GM21619 (cell line): ENCODE results near the gene OVCA2.
A peak's percentile ranks its signal among the peaks of the same experiment; 100 is the strongest.

ENCODE experiments used
- ATAC-seq: cut with Tn5 transposase; IDR thresholded peaks from one replicate; pipeline ENCODE4 v1.9.1; 2021; ENCODE audit not compliant: unreplicated experiment

The OVCA2 gene

DNA sequence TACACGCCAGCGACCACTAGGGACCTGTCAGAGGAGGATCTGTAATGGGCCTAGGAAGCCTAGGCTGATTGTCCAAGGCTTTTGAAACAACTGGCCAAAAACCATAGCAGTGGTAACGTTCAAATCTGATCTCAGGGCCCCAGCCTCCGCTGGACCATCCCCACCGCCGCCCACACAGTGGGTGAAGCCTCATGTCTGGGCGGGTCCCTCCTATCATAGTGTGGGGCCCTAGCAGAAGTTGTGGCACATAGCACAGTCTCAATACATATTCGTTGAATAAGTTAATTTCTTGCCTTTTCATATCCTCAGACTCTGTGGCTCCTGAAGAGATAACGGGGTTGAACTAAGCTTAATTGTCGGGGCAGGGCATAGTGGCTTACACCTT is 11.1 kb upstream of the OVCA2 start:
- ATAC-seq = no peak

DNA sequence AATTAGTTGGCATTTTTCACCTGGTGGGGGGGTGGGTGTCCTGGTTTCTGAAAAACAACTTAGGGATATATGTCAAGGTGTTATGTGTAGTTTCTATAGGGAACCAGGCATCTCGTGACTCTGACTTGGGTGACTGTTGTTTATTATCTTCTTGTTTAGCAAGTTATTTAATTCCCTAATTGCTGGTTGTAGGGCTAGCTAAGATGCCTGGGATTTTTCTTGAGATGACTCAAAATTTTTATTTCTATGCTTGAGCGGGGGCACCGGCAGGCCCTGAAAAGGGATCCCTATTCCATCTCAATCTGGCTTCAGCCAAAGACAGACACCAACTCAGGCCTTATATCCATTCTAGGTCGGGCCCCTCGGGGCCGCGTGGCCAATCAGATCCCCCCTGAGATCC is 8.7 kb upstream of the OVCA2 start:
- no peak for ATAC-seq

DNA sequence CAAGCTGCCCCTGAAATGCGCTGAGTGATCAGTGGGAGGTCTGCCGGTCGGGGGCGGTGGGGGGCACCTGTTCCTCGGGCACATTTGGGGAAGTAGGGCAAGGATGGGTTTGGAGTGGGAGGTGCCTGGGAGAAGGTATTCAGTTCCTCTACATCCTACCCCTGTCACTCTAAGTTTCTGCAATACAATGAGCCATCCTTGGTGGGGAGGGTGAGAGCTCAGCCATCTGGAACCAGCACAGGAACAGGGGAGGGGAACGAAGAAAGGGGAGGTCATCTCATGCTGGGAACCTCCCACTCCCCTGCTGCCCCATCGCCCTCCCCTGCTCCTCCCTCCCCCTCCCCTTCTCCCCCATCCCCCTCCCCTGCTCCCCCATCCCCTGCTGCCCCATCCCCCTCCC is 7.7 kb upstream of the OVCA2 start:
- no peak for ATAC-seq

DNA sequence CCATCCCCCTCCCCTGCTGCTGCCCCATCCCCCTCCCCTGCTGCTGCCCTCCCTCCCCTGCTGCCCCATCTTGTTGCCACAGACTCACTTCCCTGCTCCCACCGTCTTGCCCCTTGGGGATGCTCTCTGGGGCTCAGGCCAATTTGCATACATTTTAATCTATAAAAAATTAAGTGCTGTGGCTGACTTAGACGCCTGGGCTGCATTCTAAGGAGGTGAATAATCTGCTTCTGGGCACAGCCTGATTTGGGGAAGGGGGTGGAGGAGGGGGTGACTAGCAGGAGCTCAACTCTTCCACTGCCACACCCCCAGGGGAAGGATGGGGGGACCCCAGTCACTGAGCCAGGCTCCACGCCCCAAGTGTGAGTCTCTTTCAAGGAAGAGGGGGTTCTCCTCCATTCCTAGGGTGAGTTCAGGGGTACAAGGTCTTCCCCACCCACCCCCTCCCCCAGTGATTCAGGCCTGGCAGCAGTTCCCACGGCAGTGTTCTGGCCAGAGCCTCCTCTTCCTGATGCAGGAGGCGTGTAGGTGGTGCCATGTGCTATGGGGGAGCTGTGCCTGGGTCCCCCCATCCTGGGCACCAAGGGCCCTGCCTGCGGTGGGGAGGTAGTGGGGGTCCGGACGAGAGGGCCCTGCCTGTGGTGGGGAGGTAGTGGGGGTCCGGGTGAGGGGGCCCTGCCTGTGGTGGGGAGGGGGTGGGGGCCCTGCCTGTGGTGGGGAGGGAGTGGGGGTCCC is 6.8 kb upstream of the OVCA2 start:
- ATAC-seq = no peak

DNA sequence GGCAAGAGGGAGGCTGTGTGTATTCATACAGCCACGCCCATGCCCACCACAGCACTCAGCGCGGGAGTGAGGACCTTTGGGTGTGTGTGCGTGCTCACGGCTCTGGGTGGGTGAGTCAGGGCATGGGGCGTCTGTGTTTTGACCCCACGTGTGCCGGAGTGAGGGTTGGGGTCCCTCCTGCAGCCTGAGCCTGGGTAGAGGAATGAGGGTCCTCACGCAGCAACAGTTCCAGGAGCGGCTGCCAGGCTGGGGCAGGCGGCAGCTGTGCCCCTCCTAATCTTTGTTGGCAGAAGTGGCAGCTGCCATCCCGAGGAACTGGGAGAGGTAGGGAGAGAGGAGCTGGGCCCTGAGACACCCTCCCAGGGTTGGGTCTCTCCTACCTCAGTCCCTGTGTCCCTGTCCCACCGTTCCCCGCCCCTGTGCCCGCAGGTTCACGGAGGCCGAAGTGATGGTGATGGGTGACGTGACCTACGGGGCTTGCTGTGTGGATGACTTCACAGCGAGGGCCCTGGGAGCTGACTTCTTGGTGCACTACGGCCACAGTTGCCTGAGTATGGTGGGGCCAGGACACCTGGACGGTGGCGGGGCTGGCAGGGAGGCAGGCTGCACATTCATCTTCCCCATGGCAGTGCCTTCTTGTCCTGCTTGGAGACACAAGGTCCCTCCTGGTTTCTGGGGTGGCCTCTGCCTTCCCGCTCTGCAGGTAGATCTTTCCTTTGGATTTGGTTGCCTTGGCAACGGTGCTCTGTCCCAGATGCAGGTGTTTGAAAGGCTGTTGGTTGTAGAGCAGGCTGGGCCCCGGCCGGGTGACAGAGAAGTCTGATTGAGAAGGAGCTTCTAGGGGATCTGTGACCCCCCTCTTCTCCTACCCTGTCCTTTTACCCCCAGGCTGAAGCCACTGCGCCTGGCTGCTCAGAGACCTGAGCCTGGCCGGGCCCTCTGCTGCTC is 6.0 kb upstream of the OVCA2 start:
- no peak for ATAC-seq

DNA sequence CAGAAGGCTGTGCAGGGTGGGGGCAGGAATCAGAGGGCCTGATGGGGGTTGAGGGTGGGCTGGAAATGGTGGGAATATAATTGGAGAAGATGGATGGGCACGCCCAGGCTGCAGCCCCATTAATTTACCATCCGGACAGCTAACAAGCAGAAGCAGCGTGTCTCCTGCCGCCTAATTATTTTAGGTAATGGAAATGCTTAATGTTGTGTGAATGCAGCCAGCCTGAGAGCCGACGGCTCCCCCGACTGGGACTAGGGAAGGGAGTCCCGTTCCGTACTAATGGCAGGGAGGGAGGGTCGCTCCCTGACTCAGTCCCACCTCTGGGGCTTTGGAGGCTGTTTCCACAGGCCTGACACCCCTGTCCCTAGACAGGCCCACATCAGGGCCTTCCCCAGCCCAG is 4.7 kb upstream of the OVCA2 start:
- no peak for ATAC-seq

DNA sequence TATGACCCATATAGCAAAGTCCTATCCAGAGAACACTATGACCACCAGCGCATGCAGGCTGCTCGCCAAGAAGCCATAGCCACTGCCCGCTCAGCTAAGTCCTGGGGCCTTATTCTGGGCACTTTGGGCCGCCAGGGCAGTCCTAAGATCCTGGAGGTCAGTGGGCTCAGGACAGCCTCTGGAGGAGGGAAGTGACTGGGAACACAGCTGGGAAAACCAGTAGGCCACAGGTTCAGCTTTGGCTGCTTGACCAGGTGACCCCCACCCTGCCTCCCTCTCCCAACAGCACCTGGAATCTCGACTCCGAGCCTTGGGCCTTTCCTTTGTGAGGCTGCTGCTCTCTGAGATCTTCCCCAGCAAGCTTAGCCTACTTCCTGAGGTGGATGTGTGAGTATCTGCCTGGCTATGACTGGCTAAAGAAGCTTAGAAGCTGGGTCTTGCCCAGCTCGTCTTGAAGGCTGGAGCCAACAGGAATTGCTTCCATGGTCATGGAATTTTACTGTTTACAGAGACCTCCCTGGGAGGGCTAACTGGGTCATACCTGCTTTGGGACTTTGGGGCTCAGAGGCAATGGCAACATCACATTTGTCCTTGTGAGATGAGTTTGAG is 1.5 kb upstream of the OVCA2 start:
- no peak for ATAC-seq

DNA sequence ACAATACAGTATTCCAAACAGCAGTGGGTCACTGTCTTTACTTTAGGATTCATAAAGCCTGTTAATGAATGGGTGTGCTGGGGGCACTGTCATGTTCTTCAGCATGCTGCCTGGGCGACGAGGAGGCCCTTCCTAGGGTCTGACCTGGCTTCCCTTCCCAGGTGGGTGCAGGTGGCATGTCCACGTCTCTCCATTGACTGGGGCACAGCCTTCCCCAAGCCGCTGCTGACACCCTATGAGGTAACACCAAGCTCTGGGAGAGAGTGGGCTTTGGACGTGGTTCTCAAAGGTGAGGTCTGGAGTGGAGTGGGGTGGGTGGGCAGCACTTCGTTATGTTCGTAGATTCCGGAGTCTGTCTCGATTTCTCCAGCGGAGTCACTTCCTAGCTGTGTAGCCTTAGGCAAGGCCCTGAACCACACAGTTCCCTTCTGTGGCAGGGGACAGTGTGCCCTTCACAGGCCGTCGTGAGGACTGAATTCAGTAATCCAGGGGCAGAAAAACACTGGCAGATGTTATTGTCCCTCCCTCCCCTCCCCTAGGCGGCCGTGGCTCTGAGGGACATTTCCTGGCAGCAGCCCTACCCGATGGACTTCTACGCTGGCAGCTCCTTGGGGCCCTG is 771 bp upstream of the OVCA2 start:
- ATAC-seq = no peak

DNA sequence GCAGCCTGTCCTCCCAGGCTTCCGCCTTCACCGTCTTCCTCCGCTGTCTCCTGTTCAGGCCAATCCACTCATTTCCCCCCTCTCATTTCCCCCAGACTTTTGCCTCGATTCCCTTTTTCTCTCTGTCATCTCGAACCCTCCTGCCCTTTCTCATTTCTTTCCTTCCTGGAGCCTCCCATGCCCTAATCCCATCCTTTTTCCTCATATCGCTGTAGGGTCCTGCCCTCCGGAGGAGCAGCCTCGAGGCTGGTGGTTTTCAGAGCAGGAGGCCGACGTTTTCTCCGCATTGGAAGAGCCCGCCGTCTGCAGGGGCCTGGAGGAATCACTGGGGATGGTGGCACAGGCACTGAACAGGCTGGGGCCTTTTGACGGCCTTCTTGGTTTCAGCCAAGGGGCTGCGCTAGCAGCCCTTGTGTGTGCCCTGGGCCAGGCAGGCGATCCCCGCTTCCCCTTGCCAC is 597 bp downstream of the OVCA2 start:
- ATAC-seq = no peak

DNA sequence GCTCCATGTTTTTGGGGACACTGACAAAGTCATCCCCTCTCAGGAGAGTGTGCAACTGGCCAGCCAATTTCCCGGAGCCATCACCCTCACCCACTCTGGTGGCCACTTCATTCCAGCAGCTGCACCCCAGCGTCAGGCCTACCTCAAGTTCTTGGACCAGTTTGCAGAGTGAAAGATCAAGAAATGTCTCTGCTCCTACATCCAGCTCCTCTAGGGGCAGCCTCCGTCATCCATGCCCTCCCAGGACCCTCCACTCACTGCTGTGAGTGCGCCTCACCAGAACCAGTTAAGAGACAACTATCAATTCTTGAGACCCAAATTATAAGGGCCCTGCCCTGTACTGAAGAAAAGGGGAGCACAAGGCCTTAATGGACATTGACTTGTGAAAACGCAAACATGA is 1.1 kb downstream of the OVCA2 start:
- ATAC-seq = no peak

DNA sequence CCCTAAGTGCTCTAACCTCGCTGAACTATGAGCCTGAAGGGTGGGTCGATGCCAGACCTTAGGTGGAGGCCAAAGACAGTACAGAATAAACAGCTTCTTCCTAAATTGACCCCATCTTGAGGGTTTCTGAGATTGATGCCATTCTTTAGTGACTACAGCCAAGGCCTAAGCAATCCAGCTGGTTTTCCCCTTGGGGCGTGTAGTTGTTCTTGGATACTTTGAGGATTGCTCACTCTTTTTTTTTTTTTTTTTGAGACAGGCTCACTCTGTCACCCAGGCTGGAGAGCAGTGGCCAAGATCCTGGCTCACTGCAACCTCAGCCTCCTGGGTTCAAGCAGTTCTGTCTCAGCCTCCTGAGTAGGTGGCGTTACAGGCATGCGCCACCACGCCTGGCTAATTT is 2.0 kb downstream of the OVCA2 start:
- ATAC-seq = no peak

DNA sequence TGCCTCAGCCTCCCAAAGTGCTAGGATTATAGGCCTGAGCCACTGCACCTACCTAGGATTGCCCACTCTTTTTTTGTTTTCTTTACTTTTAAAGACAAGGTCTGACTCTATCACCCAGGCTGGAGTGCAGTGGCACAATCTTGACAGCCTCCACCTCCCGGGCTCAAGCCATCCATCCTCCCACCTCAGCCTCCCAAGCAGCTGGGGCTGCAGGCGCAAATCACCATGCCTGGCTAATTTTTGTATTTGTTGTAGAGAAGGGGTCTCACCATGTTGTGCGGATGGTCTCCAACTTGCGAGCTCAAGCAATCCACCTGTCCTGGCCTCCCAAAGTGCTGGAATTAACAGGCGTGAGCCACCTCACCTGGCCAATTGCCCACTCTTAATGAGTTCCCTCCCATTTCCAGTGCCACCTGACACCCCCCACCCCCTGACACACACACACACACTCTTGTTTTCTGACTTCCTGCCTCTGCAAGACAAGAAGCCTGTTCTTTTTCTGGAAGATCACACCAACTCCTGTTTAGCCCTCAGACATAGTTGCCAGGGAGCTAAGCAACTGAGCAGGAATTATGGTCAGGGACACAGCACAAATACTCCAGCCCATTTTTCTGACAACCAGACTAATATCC is 2.6 kb downstream of the OVCA2 start:
- ATAC-seq = no peak

DNA sequence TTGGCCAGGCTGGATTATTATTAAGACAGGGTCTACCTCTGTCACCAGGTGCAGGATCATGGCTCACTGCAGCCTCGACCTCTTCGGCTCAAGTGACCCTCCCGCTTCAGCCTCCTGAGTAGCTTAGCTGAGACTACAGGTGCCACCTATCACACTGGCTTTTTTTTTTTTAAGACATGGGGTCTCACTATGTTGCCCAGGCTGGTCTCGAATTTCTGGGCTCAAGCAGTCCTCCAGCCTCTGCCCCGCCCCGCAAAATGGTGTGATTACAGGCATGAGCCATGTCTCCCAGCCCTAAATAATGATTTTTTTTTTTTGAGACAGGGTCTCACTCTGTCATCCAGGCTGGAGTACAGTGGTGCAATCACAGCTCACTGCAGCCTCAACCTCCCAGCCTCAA is 5.8 kb downstream of the OVCA2 start:
- ATAC-seq = no peak

DNA sequence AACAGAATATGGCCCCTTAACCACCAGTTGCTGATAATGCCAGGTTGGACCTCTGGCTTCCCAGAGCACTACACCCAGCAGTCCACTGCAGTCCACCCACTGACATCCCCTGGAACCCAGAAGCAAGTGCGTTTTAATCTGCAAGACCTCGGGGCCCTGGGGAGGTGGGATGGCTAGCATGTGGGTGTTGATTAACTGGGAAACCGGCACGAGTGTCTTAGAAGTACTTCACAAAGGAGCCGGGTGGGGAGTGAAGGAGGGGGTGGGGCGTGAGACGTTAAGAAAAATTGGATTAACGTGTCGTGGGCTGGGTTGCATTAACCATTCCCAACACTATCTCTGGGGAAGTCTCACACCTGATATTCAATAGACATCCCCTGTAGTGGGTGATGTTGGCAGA is 7.0 kb downstream of the OVCA2 start:
- ATAC-seq = no peak

DNA sequence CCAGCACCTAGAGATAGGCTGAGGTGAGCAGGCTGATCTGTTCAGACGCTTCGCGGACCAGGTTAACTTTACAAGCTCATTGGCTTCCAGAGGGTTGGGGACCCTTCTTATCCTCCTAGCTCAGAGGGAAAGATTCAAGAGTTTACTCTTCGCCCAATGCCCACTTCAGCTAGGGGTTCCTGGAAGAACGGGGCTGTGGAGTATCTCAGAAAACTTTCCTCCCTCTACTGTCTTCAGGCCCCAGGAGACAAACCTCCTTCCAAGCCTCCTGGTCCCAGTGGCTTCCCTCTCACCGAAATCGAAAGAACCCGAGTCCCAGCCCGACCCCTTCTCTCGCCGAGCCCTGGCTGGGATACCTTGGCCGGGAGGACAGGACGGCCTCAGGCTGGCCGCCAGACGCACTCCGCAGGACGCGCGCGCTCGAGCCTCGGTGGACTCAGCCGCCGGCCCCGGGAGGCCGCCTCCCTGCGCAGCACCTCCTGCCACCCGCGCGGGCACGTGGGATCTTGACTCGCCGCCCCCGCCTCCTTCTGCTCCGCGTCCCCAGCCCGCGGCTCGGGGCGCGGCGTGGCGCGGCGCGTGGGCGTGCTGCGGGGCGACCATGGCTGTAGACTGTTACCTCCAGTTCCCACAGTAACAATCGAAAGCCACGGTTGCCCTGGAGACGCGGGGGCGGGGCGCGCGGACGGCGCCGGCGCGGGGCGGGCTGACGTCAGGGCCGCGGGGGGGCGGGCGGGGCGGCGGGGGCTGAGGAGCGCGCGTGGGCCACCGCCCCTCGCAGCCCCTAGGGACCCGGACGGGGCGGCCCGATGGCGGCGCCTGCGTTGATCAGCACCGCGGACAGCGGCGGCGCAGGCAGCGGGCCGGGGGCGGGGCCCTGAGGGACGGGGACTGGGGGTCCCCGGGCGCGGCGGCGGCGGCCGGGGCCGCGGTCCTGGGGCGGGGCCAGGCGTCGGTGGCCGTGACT is 7.8 kb downstream of the OVCA2 start:
- peak; percentile 39 for ATAC-seq

DNA sequence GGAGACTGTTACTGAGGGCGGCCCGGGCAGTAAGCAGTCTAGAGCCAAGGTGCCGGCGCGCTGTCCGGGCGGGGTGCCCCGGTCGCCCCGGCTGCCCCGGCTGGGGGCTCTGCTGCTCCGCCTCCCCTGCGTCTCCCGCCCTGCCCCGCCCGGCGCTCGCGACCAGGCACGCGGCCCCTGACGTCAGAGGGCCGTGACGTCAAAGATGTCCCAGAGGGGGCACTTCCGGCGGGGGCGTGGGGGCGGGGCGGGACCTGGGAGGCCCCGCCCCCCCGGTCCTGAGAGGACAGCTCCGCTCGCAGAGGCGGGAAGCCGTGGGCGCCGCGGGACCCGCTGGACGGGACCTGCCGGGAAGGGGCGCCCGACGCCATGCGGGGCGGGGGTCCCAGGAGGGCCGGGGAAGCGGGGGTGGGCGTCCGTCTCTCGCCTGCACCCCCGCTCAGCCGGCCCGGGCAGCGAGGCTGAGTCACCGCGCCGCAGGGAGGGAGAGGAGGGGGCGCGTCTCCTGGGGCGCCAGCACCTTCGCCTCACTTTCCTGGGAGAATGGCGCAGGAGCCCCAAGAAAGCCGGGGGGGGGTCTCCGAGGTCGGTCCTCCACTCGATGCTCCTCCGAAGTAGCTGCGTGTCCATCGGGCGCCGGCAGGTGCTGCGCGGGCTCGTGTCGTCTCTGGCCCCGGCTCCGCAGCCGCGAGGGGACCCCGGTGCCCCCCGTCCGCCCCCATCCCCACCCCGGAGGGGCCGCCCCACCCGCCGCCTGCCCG is 8.7 kb downstream of the OVCA2 start:
- peak; percentile 17 for ATAC-seq

DNA sequence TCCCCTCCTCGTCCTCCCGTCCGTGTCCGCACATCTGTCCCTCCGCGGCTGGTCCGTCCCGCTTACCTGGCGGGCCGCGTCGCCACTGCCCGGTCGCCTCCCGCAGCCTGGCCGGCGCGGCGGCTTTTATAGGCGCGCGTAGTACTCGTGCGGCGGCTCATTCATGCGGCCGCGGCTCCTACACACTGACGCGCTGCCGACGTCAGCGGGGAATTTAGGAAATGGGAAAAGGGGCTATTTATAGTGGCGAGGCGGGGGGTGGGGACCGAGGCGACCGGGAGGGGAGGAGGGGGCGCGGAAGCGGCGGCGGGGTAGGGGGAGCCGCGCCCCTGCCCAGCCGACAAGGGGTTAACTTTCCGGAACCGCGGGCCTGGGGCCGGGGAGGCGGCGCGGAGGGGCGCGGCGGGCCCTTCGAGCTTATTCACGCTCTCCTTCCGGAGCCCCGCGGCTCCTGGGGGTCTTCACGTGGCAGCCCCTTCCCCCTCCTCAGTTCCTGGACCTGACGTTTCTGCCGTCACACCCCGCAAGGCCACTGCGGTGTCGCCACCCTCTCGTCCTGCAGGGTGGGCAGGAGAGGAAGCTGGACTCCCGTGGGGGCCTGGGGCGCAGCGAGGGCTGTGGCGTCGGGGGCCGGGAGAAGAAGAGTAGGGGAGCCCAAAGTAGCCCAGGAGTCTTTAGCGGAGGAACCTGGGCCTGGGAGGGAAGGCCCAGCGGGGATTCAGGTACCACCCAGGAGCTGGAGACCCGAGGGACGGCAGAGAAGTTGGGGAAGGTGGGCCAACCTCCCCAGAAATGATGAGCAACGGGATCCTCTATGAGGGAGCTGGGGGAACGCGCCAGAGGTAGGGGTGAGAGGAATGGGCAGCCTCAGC is 9.5 kb downstream of the OVCA2 start:
- ATAC-seq = no peak

DNA sequence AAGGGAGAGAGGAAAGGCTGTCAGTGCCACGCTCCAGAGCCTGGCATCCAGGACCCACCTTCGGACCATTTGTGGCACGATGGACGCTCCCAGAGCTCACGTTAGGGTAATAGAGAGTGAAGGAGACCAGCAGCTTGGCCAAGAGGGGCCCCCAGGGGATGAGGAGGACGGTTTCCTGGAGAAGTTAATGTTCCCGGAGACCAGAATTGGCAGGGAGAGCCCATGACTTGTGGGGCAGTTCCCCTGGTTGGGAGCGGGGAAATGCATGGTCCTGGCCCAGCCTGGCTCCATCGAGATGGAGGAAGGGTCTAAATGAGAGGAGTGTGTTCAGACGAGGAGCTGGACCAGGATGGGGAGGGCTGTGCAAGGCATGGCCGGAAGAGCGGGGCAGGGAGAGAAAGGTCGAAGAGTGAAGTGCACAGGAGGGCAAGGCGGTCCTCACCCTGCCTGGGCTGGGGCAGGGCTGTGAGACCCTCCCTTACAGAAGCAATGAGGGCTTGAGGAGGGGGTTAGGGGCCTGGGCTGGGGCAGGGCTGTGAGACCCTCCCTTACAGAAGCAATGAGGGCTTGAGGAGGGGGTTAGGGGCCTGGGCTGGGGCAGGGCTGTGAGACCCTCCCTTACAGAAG is 10.2 kb downstream of the OVCA2 start:
- no peak for ATAC-seq
